H9 (cell line): ENCODE results near the gene LDB2. TPM values are rescaled to one million over a fixed set of nuclear protein-coding genes. Genes with fewer than 3 reads are reported as not detected.
A peak's percentile ranks its signal among the peaks of the same experiment; 100 is the strongest.

Source experiments
- DNase-seq: peaks from one replicate; pipeline ENCODE4 v3.0.0-alpha.2; 2017
- H2AFZ ChIP-seq: one replicate; pipeline ENCODE4 v1.6.1; 2013; ENCODE audit warnings: mild to moderate bottlenecking, low read length, control low read depth, moderate library complexity
- H2AK5ac ChIP-seq: 2 replicates; pipeline ENCODE4 v1.6.1; 2013; ENCODE audit warnings: low read length, control low read depth, mixed read lengths; ENCODE audit not compliant: insufficient read length
- H2BK120ac ChIP-seq: one replicate; pipeline ENCODE4 v1.6.1; 2013; ENCODE audit warnings: low read depth, mild to moderate bottlenecking, low read length, control low read depth, inconsistent platforms; ENCODE audit not compliant: poor library complexity, severe bottlenecking
- H2BK12ac ChIP-seq: 2 replicates; pipeline ENCODE4 v1.6.1; 2013; ENCODE audit warnings: low read length, control low read depth, mixed read lengths, low read depth; ENCODE audit not compliant: insufficient read length
- H2BK15ac ChIP-seq: 2 replicates; pipeline ENCODE4 v1.6.1; 2013; ENCODE audit warnings: low read depth, low read length, control low read depth
- H2BK20ac ChIP-seq: one replicate; pipeline ENCODE4 v1.6.1; 2013; ENCODE audit warnings: low read depth, mild to moderate bottlenecking, low read length, control low read depth, inconsistent platforms; ENCODE audit not compliant: poor library complexity, severe bottlenecking
- H2BK5ac ChIP-seq: 2 replicates; pipeline ENCODE4 v1.6.1; 2013; ENCODE audit warnings: low read length, control low read depth, mixed read lengths; ENCODE audit not compliant: insufficient read length
- H3K14ac ChIP-seq: 2 replicates; pipeline ENCODE4 v1.6.1; 2013; ENCODE audit warnings: low read length, control low read depth; ENCODE audit not compliant: insufficient read depth
- H3K18ac ChIP-seq: 2 replicates; pipeline ENCODE4 v1.6.1; 2013; ENCODE audit warnings: low read depth, mild to moderate bottlenecking, mixed read lengths, low read length, control low read depth; ENCODE audit not compliant: insufficient read length
- H3K23ac ChIP-seq: 2 replicates; pipeline ENCODE4 v1.6.1; 2013; ENCODE audit warnings: low read length, control low read depth, mixed read lengths, low read depth; ENCODE audit not compliant: insufficient read length
- H3K23me2 ChIP-seq: 2 replicates; pipeline ENCODE4 v1.6.1; 2013; ENCODE audit warnings: low read depth, mild to moderate bottlenecking, mixed read lengths, low read length, control low read depth; ENCODE audit not compliant: insufficient read length, poor library complexity, severe bottlenecking
- H3K27ac ChIP-seq: 2 replicates; pipeline ENCODE4 v1.5.1; 2013; ENCODE audit warnings: low read length, control low read depth, mixed read lengths, low read depth; ENCODE audit not compliant: insufficient read length
- H3K27me3 ChIP-seq: 2 replicates; pipeline ENCODE4 v1.6.1; 2013; ENCODE audit warnings: low read length, control low read depth, inconsistent platforms; ENCODE audit not compliant: insufficient read depth
- H3K4ac ChIP-seq: 2 replicates; pipeline ENCODE4 v1.6.1; 2013; ENCODE audit warnings: low read depth, mild to moderate bottlenecking, control low read depth, inconsistent platforms, low read length, moderate library complexity
- H3K4me1 ChIP-seq: 2 replicates; pipeline ENCODE4 v1.6.1; 2013; ENCODE audit warnings: low read length, control low read depth, inconsistent platforms; ENCODE audit not compliant: insufficient read depth
- H3K4me2 ChIP-seq: 2 replicates; pipeline ENCODE4 v1.6.1; 2013; ENCODE audit warnings: low read length, control low read depth, mixed read lengths; ENCODE audit not compliant: insufficient read length, insufficient read depth
- H3K56ac ChIP-seq: 2 replicates; pipeline ENCODE4 v1.6.1; 2013; ENCODE audit warnings: low read depth, mild to moderate bottlenecking, mixed read lengths, low read length, control low read depth; ENCODE audit not compliant: insufficient read length
- H3K79me1 ChIP-seq: 2 replicates; pipeline ENCODE4 v1.6.1; 2013; ENCODE audit warnings: low read depth, mild to moderate bottlenecking, moderate library complexity, low read length, control low read depth, inconsistent platforms; ENCODE audit not compliant: insufficient read depth, poor library complexity, severe bottlenecking
- H3K79me2 ChIP-seq: 2 replicates; pipeline ENCODE4 v1.6.1; 2013; ENCODE audit warnings: low read length, control low read depth, inconsistent platforms; ENCODE audit not compliant: insufficient read depth
- H3K9ac ChIP-seq: 2 replicates; pipeline ENCODE4 v1.6.1; 2013; ENCODE audit warnings: low read length, control low read depth, mixed read lengths; ENCODE audit not compliant: insufficient read length; ENCODE audit errors: extremely low read depth
- H3K9me3 ChIP-seq: one replicate; pipeline ENCODE4 v1.6.1; 2013; ENCODE audit warnings: low read depth, low read length, inconsistent platforms; ENCODE audit not compliant: control insufficient read depth
- H3T11ph ChIP-seq: one replicate; pipeline ENCODE4 v1.6.1; 2013; ENCODE audit warnings: mild to moderate bottlenecking, low read length, control low read depth, inconsistent platforms
- H4K20me1 ChIP-seq: one replicate; pipeline ENCODE4 v1.6.1; 2013; ENCODE audit not compliant: control insufficient read depth, insufficient read length, insufficient read depth
- H4K5ac ChIP-seq: 2 replicates; pipeline ENCODE4 v1.6.1; 2013; ENCODE audit warnings: low read depth, mild to moderate bottlenecking, mixed read lengths, low read length, control low read depth; ENCODE audit not compliant: insufficient read length
- H4K8ac ChIP-seq: replicated peaks from 2 replicates; pipeline ENCODE4 v1.6.1; 2013; ENCODE audit warnings: low read length, control low read depth, mixed read lengths, low read depth; ENCODE audit not compliant: insufficient read length
- H4K91ac ChIP-seq: 2 replicates; pipeline ENCODE4 v1.6.1; 2013; ENCODE audit warnings: low read depth, mild to moderate bottlenecking, moderate library complexity, mixed read lengths, low read length, control low read depth; ENCODE audit not compliant: insufficient read length
- H3K27ac Mint-ChIP-seq, 3 experiments: 2 replicates in 2 of 3; 3 replicates in 1 of 3; pipeline ENCODE4 v1.8.0; 2020 to 2021; ENCODE audit warnings: mixed read lengths in 3 of 3, mild to moderate bottlenecking in 1 of 3, moderate library complexity in 1 of 3
- H3K27me3 Mint-ChIP-seq: 2 replicates; pipeline ENCODE4 v1.8.0; 2021; ENCODE audit warnings: low read depth, mild to moderate bottlenecking, moderate library complexity, mixed read lengths
- H3K36me3 Mint-ChIP-seq, 3 experiments: 2 replicates in 2 of 3; 3 replicates in 1 of 3; pipeline ENCODE4 v1.8.0; 2020 to 2021; ENCODE audit warnings: low read depth in 3 of 3, mixed read lengths in 3 of 3; ENCODE audit not compliant: insufficient read depth in 1 of 3
- H3K4me1 Mint-ChIP-seq, 2 experiments: 2 replicates each; pipeline ENCODE4 v1.8.0; 2020; ENCODE audit warnings: mixed read lengths in 2 of 2
- H3K4me3 Mint-ChIP-seq, 2 experiments: 2 replicates in 1 of 2; 3 replicates in 1 of 2; pipeline ENCODE4 v1.8.0; 2020 to 2021; ENCODE audit warnings: mild to moderate bottlenecking in 2 of 2, mixed read lengths in 2 of 2, moderate library complexity in 1 of 2
- H3K9me3 Mint-ChIP-seq, 2 experiments: 2 replicates in 1 of 2; 3 replicates in 1 of 2; pipeline ENCODE4 v1.8.0; 2020; ENCODE audit warnings: mild to moderate bottlenecking in 2 of 2, mixed read lengths in 2 of 2, moderate library complexity in 1 of 2
- CTCF ChIP-seq: fragments of 200-600 bp; sonication (generic); conservative IDR thresholded peaks from 3 replicates; pipeline ENCODE4 v1.8.0; 2021; ENCODE audit warnings: antibody characterized with exemption, mild to moderate bottlenecking
- WGBS: extraction: QIAGEN DNeasy Blood & Tissue Kit; methylation state at CpG from one replicate; pipeline ENCODE4 v1.1.7; 2013; ENCODE audit warnings: missing lambda C conversion rate, low lambda C conversion rate, mixed read lengths; ENCODE audit not compliant: insufficient read length; ENCODE audit errors: extremely low coverage; 5-methylcytosine and 5-hydroxymethylcytosine counted together
- total RNA-seq: library from RNA; stranded (reverse); gene quantifications from 2 replicates; pipeline ENCODE4 v1.2.1, GENCODE V29; 2021

Gene LDB2
- total RNA-seq, 1 experiment from 2014 or later = 22.5 TPM

- no peak overlapping the region for H2AK5ac ChIP-seq
- Mint-ChIP-seq H3K27ac (peak overlapping the region; percentile 66 to 97 (median 96)), H3K9me3 (no peaks in the 10 kb centered on the region), H3K4me1 (peaks cover 56 to 59% of the 10 kb centered on the region in 2 experiments), H3K36me3 (peaks cover 0 to 10% (median 6%) of the 10 kb centered on the region in 3 experiments; a peak in 3 of 7 replicates), H3K4me3 (no peak overlapping the region), H3K27me3 (no peaks in the 10 kb centered on the region)
- H2BK20ac ChIP-seq = no peak overlapping the region
- no peak overlapping the region for H2BK12ac ChIP-seq
- no peak overlapping the region for H2BK5ac ChIP-seq
- H3K27me3 ChIP-seq = no peaks in the 10 kb centered on the region
- H2BK15ac ChIP-seq = no peak overlapping the region
- no peak for DNase-seq
- no peaks in the 10 kb centered on the region for H3K23me2 ChIP-seq
- H4K8ac ChIP-seq = no peak overlapping the region
- peaks cover 14% of the 10 kb centered on the region for H3K4me1 ChIP-seq
- H3K18ac ChIP-seq = no peak overlapping the region
- no peak overlapping the region for H3K4me2 ChIP-seq
- no peak overlapping the region for H2AFZ ChIP-seq
- H4K5ac ChIP-seq = no peak overlapping the region
- H3K14ac ChIP-seq = no peak overlapping the region
- peaks cover 4% of the 10 kb centered on the region for H3K79me1 ChIP-seq
- peaks cover 3% of the 10 kb centered on the region; the same call in 1 of the 2 replicates for H3K79me2 ChIP-seq
- H3T11ph ChIP-seq = no peak overlapping the region
- no peak overlapping the region for H3K56ac ChIP-seq
- no peak for TF ChIP-seq CTCF
- H3K27ac ChIP-seq = no peak overlapping the region
- no peak overlapping the region for H3K23ac ChIP-seq
- no peak overlapping the region for H4K91ac ChIP-seq
- WGBS = no CpG with 5 or more reads among the region's 6 CpGs
- no peak overlapping the region for H2BK120ac ChIP-seq
- H4K20me1 ChIP-seq = no peaks in the 10 kb centered on the region
- no peak overlapping the region for H3K4ac ChIP-seq
- H3K9ac ChIP-seq = no peak overlapping the region
- no peaks in the 10 kb centered on the region for H3K9me3 ChIP-seq
These were observed 53.4 kb downstream of the LDB2 start for GRCh38 chr4:16844816-16845586.
